K562 (cell line): Measurements from ENCODE around the gene MED15. TPM values are rescaled to one million over a fixed set of nuclear protein-coding genes. Genes with fewer than 3 reads are reported as not detected.

Experiments used
- C11orf30 ChIP-seq: fragments of 450-650 bp; IDR thresholded peaks from 2 replicates; pipeline ENCODE4 v1.6.1; 2016; ENCODE audit warnings: low read depth, mild to moderate bottlenecking
- GATA2 ChIP-seq: sonication (generic); formaldehyde crosslinking; IDR thresholded peaks from 2 replicates; pipeline ENCODE4 v1.4.0; 2020; ENCODE audit warnings: mild to moderate bottlenecking, missing genetic modification reagents
- HDAC8 ChIP-seq: fragments of 450-650 bp; IDR thresholded peaks from 2 replicates; pipeline ENCODE4 v1.6.1; 2016; ENCODE audit warnings: mild to moderate bottlenecking, missing genetic modification characterization, moderate library complexity, missing compliant biosample characterization
- HMG20A ChIP-seq: fragments of 450-650 bp; formaldehyde crosslinking; conservative IDR thresholded peaks from 2 replicates; pipeline ENCODE4 v1.4.0; 2020; ENCODE audit warnings: mild to moderate bottlenecking, mixed read lengths
- HNRNPL ChIP-seq: fragments of 200-400 bp; formaldehyde crosslinking; IDR thresholded peaks from 2 replicates; pipeline ENCODE4 v1.6.1; 2017; ENCODE audit warnings: low read depth, mild to moderate bottlenecking, low read length
- ID3 ChIP-seq, 2 experiments: fragments of 250-450 bp in 1 of 2; fragments of 450-650 bp in 1 of 2; sonication (Bioruptor Pico) in 1 of 2; IDR thresholded peaks; 2 replicates each; pipeline versions ENCODE4 v1.6.1 to v1.8.0; 2016 to 2021; ENCODE audit warnings: mild to moderate bottlenecking in 2 of 2, moderate library complexity in 2 of 2, missing compliant biosample characterization in 1 of 2, missing genetic modification characterization in 1 of 2
- MCM2 ChIP-seq: fragments of 450-650 bp; IDR thresholded peaks from 2 replicates; pipeline ENCODE4 v1.6.1; 2017; ENCODE audit warnings: low read depth, mild to moderate bottlenecking
- NBN ChIP-seq: fragments of 450-650 bp; IDR thresholded peaks from 2 replicates; pipeline ENCODE4 v1.6.1; 2016; ENCODE audit warnings: low read depth, mild to moderate bottlenecking
- NCOA4 ChIP-seq: fragments of 450-650 bp; IDR thresholded peaks from 2 replicates; pipeline ENCODE4 v1.6.1; 2018; ENCODE audit warnings: mild to moderate bottlenecking; ENCODE audit not compliant: partially characterized antibody
- NFATC3 ChIP-seq: fragments of 450-650 bp; IDR thresholded peaks from 2 replicates; pipeline ENCODE4 v1.6.1; 2017; ENCODE audit warnings: mild to moderate bottlenecking
- NFE2L1 ChIP-seq: fragments of 450-650 bp; IDR thresholded peaks from 2 replicates; pipeline ENCODE4 v1.6.1; 2016; ENCODE audit warnings: missing genetic modification characterization, low read depth, mild to moderate bottlenecking, missing compliant biosample characterization, moderate library complexity, borderline replicate concordance
- RBM15 ChIP-seq: fragments of 200-400 bp; formaldehyde crosslinking; IDR thresholded peaks from 2 replicates; pipeline ENCODE4 v1.6.1; 2018; ENCODE audit warnings: mild to moderate bottlenecking, low read length, moderate library complexity; ENCODE audit not compliant: insufficient read depth
- SLC30A9 ChIP-seq: fragments of 250-450 bp; sonication (Bioruptor Pico); IDR thresholded peaks from 2 replicates; pipeline ENCODE4 v1.8.0; 2022; ENCODE audit warnings: mild to moderate bottlenecking, moderate library complexity
- SMARCA5 ChIP-seq: fragments of 450-650 bp; IDR thresholded peaks from 2 replicates; pipeline ENCODE4 v1.6.1; 2016
- TAF1 ChIP-seq: IDR thresholded peaks from 2 replicates; pipeline ENCODE4 v1.6.1; 2011; ENCODE audit warnings: mild to moderate bottlenecking, low read length, moderate library complexity; ENCODE audit not compliant: insufficient read depth, control insufficient read depth, severe bottlenecking; ENCODE audit errors: extremely low read depth
- TCFL5 ChIP-seq: fragments of 250-450 bp; sonication (Bioruptor Pico); conservative IDR thresholded peaks from 2 replicates; pipeline ENCODE4 v1.6.1; 2021; ENCODE audit warnings: mild to moderate bottlenecking, moderate library complexity, matching md5 sums
- ZFP1 ChIP-seq: fragments of 450-650 bp; formaldehyde crosslinking; IDR thresholded peaks from 2 replicates; pipeline ENCODE4 v1.4.0; 2020; ENCODE audit warnings: mild to moderate bottlenecking, mixed read lengths
- ZNF347 ChIP-seq: fragments of 450-650 bp; formaldehyde crosslinking; IDR thresholded peaks from 2 replicates; pipeline ENCODE4 v1.4.0; 2020; ENCODE audit warnings: low read depth, mild to moderate bottlenecking, moderate library complexity
- polyA plus RNA-seq, 8 experiments: library from polyadenylated mRNA; depleted of rRNA in 4 of 8; stranded (reverse) in 5 of 8; unstranded in 3 of 8; fragments of >200 nt; fragmentation: Nextera tagmentation in 2 of 8; fragmentation: Illumina TruSeq in 1 of 8; extraction: Ambion mirVana in 2 of 8; extraction: Trizol in 1 of 8; gene quantifications; 2 replicates each; pipeline versions ENCODE4 v1.2.1 to v1.2.3, GENCODE V29; 2011 to 2014; ENCODE audit warnings: inconsistent platforms in 1 of 8, missing spikeins in 1 of 8
- total RNA-seq, 7 experiments: library from RNA; depleted of rRNA in 6 of 7; stranded (reverse); fragments of >200 nt in 6 of 7; fragmentation: Illumina TruSeq in 2 of 7; extraction: Trizol in 2 of 7; gene quantifications; 2 replicates each; pipeline versions ENCODE4 v1.2.1 to v1.2.3, GENCODE V29; 2011 to 2021; ENCODE audit warnings: low replicate concordance in 1 of 7
- TF ChIP-seq, protein P1 (sequence below): fragments of 450-650 bp; IDR thresholded peaks from 2 replicates; pipeline ENCODE4 v1.6.1; 2017; ENCODE audit warnings: mild to moderate bottlenecking, moderate library complexity
- TF ChIP-seq, protein P2 (sequence below): fragments of 450-650 bp; IDR thresholded peaks from 2 replicates; pipeline ENCODE4 v1.6.1; 2016; ENCODE audit warnings: mild to moderate bottlenecking
- TF ChIP-seq, protein P3 (sequence below): fragments of 250-450 bp; sonication (Bioruptor Pico); IDR thresholded peaks from 2 replicates; pipeline ENCODE4 v1.5.0; 2021; ENCODE audit warnings: mild to moderate bottlenecking, moderate library complexity

MED15 gene
- total and polyA plus RNA-seq, 9 of the 15 experiments (the other 6 are each of a cell fraction or from before 2014, with no cell fraction given), result 4.0 to 271 (median 60.1) TPM

DNA sequence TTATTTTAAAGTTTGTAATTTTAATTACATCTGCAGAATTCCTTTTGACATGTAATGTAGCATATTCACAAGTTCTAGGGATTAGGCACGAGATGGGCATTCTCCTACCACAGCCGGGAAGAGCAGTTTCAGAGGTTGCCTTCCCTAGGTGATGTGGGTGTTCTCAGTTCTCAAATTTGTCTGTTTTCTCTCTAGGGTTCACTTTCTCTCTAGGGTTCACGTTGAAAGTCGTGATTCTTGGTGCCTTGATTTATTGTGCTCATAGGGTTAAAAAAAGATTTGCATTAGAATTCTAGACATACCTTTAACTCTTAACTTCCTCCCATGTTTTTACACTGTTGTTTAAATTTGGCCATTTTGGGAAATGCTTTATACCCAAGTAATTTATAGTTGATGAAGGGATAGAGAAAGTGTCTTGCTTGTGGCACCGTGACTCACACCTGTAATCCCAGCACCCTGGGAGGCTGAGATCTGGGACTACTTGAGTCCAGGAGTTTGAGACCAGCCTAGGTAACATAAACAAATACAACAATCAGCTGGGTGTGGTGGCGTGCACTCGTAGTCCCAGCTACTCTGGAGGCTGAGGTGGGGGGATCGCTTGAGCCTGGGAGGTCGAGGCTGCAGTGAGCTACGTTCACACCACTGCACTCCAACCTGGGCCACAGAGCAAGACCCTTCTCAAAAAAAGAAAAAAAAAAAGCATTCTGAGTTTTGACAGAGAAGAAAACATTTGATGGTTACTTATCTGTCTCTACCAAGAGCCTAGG, 3.6 kb downstream of the MED15 start (continued):
- TF ChIP-seq HNRNPL, result no peak
- TF ChIP-seq ZFP1, result no peak
- no peak for TF ChIP-seq NFATC3
- TF ChIP-seq C11orf30, result no peak
- no peak for TF ChIP-seq RBM15
- no peak for TF ChIP-seq SMARCA5
- no peak for TF ChIP-seq NFE2L1 (tag)
- TF ChIP-seq ID3 (CRISPR knock-in tag; IDR thresholded peaks at IDR 0.05), result 0 out of 2 replicates have a peak, but pooled peaks have one; percentile 32
- no peak for TF ChIP-seq ID3 (tag; IDR thresholded peaks at IDR 0.05)
- TF ChIP-seq, protein P1, sequence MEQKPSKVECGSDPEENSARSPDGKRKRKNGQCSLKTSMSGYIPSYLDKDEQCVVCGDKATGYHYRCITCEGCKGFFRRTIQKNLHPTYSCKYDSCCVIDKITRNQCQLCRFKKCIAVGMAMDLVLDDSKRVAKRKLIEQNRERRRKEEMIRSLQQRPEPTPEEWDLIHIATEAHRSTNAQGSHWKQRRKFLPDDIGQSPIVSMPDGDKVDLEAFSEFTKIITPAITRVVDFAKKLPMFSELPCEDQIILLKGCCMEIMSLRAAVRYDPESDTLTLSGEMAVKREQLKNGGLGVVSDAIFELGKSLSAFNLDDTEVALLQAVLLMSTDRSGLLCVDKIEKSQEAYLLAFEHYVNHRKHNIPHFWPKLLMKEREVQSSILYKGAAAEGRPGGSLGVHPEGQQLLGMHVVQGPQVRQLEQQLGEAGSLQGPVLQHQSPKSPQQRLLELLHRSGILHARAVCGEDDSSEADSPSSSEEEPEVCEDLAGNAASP, result no peak
- TF ChIP-seq, protein P2, sequence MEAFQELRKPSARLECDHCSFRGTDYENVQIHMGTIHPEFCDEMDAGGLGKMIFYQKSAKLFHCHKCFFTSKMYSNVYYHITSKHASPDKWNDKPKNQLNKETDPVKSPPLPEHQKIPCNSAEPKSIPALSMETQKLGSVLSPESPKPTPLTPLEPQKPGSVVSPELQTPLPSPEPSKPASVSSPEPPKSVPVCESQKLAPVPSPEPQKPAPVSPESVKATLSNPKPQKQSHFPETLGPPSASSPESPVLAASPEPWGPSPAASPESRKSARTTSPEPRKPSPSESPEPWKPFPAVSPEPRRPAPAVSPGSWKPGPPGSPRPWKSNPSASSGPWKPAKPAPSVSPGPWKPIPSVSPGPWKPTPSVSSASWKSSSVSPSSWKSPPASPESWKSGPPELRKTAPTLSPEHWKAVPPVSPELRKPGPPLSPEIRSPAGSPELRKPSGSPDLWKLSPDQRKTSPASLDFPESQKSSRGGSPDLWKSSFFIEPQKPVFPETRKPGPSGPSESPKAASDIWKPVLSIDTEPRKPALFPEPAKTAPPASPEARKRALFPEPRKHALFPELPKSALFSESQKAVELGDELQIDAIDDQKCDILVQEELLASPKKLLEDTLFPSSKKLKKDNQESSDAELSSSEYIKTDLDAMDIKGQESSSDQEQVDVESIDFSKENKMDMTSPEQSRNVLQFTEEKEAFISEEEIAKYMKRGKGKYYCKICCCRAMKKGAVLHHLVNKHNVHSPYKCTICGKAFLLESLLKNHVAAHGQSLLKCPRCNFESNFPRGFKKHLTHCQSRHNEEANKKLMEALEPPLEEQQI, result no peak
- TF ChIP-seq MCM2, result no peak
- no peak for TF ChIP-seq NCOA4
- TF ChIP-seq SLC30A9 (CRISPR knock-in tag), result no peak
- peak; percentile 5; the same call in 1 of the 2 replicates for TF ChIP-seq HDAC8 (tag)
- no peak for TF ChIP-seq GATA2
- no peak for TF ChIP-seq ZNF347 (CRISPR knock-in tag)
- no peak for TF ChIP-seq TAF1
- TF ChIP-seq TCFL5 (CRISPR knock-in tag), result no peak
- TF ChIP-seq, protein P3, sequence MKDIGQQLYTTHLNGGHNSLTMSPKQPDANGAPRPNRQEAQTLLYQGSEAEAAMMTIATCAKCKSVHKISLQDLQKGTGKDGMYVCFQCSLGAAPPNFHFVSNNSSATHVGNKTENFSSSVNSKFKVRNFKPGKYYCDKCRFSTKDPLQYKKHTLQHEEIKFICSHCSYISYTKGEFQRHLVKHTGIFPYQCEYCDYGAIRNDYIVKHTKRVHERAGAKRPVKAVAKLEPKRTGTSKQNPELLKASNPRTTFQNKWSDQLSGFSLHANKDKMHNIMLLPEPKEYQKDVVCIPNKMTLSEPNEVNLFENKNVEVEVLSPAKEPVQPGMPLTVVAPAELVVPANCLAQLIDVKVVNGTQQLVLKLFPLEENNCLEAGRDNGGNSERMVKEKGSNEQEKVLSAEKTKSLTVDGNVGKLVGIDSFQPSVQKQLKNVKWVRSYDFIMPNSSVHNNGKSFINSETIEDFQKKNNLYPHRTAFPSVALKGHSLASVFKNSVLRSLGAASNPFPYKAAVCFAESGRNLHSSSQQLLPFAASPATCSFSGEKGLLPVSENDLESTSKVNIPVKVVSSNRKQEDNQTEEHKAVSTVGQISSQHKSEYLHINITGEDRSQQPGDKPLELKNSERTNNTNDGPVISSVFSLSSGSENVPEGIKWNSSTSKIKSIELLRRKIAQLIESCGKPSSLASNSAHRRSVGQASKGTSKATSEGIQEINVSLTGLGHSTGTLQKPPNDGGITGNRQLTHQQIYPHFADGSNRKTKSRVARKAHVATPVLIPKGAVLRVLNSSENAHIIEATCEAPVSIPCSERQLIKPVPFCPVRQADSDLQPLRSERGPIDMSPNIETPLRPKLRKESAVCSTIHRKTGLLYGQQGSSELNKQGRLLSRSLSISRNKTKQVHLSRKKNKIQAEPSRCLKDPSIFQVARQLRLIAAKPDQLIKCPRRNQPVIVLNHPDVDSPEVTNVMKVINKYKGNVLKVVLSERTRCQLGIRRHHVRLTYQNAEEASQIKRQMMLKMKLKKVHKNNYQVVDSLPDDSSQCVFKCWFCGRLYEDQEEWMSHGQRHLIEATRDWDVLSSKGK (CRISPR knock-in tag), result no peak
- no peak for TF ChIP-seq NBN
- no peak for TF ChIP-seq HMG20A (CRISPR knock-in tag)
